ENCODE results near the gene EIF4EBP3.

EIF4EBP3 gene

GRCh38 chr5:140547508-140548299, at the start of gene EIF4EBP3:
TSS of gene EIF4EBP3 (plus strand) at chr5:140547662. CDS start at chr5:140547738, 76 bp downstream.
- DNase-seq (ENCODE audit: low read depth in 2 of 2), result peak; percentile 75 to 81

- DNase-seq (ENCODE audit: low read depth in 2 of 2), result no peak
Measured at GRCh38 chr5:140497897-140498296, 49.6 kb upstream of the EIF4EBP3 start.

- DNase-seq (ENCODE audit: low read depth in 2 of 2), result no peak
Measured at GRCh38 chr5:140498591-140498990, 48.9 kb upstream of the EIF4EBP3 start.

- DNase-seq (ENCODE audit: low read depth in 2 of 2), result no peak
Measured at GRCh38 chr5:140502834-140503233, 44.6 kb upstream of the EIF4EBP3 start.

GRCh38 chr5:140509898-140510297, 37.6 kb upstream of the EIF4EBP3 start:
- DNase-seq (ENCODE audit: low read depth in 2 of 2), result no peak

- no peak for DNase-seq (ENCODE audit: low read depth in 2 of 2)
Measured at GRCh38 chr5:140513124-140513523, 34.3 kb upstream of the EIF4EBP3 start.

- no peak for DNase-seq (ENCODE audit: low read depth in 2 of 2)
Measured at GRCh38 chr5:140524003-140524402, 23.5 kb upstream of the EIF4EBP3 start.

- DNase-seq (ENCODE audit: low read depth in 2 of 2), result no peak
Measured at GRCh38 chr5:140540227-140540626, 7.2 kb upstream of the EIF4EBP3 start.

GRCh38 chr5:140542972-140543371, 4.5 kb upstream of the EIF4EBP3 start:
- DNase-seq (ENCODE audit: low read depth in 2 of 2), result no peak

- DNase-seq (ENCODE audit: low read depth in 2 of 2), result no peak
Measured at GRCh38 chr5:140544986-140545385, 2.5 kb upstream of the EIF4EBP3 start.

- no peak for DNase-seq (ENCODE audit: low read depth in 2 of 2)
Measured at GRCh38 chr5:140545606-140546005, 1.9 kb upstream of the EIF4EBP3 start.

GRCh38 chr5:140546851-140547507, 483 bp upstream of the EIF4EBP3 start:
- no peak for DNase-seq (ENCODE audit: low read depth in 2 of 2)

- no peak for DNase-seq (ENCODE audit: low read depth in 2 of 2)
Measured at GRCh38 chr5:140548300-140548688, 832 bp downstream of the EIF4EBP3 start.

GRCh38 chr5:140548791-140549190, 1.3 kb downstream of the EIF4EBP3 start:
- no peak for DNase-seq (ENCODE audit: low read depth in 2 of 2)

GRCh38 chr5:140549237-140550144, 2.0 kb downstream of the EIF4EBP3 start:
- no peak for DNase-seq (ENCODE audit: low read depth in 2 of 2)

- DNase-seq (ENCODE audit: low read depth in 2 of 2), result no peak
Measured at GRCh38 chr5:140550147-140551079, 3.0 kb downstream of the EIF4EBP3 start.

- no peak for DNase-seq (ENCODE audit: low read depth in 2 of 2)
Measured at GRCh38 chr5:140551872-140552271, 4.4 kb downstream of the EIF4EBP3 start.

GRCh38 chr5:140553657-140554056, 6.2 kb downstream of the EIF4EBP3 start:
- DNase-seq (ENCODE audit: low read depth in 2 of 2), result no peak

- no peak for DNase-seq (ENCODE audit: low read depth in 2 of 2)
Measured at GRCh38 chr5:140554454-140554853, 7.0 kb downstream of the EIF4EBP3 start.

GRCh38 chr5:140555747-140556312, 8.4 kb downstream of the EIF4EBP3 start:
- no peak for DNase-seq (ENCODE audit: low read depth in 2 of 2)

GRCh38 chr5:140556438-140556837, 9.0 kb downstream of the EIF4EBP3 start:
- no peak for DNase-seq (ENCODE audit: low read depth in 2 of 2)

Measured in stimulated activated CD8-positive, alpha-beta memory T cell treated with anti-CD3 and anti-CD28 coated beads, Interleukin-2, amount 100 ng/mL, for 48 hours (primary cell).